OCI-LY7 (cell line): ENCODE results near the gene ZNF655. TPM values are rescaled to one million over a fixed set of nuclear protein-coding genes. Genes with fewer than 3 reads are reported as not detected.

Source experiments
- BruUV-seq: library from RNA; stranded (reverse); fragments of 400-500 nt; replicated peaks from 2 replicates; lab custom pipeline; 2021; lab: Mats Ljungman, UMichigan
- CTCF ChIA-PET: fragments of 300-600 bp; sonication (Branson Sonifier 250); formaldehyde crosslinking; loops from one replicate; lab custom pipeline; 2022; ENCODE audit warnings: antibody characterized with exemption; ENCODE audit not compliant: unreplicated experiment; lab: Charles Lee
- POLR2A ChIA-PET: fragments of 300-600 bp; sonication (Branson Sonifier 250); formaldehyde crosslinking; loops from one replicate; lab custom pipeline; 2022; ENCODE audit warnings: antibody characterized with exemption; lab: Charles Lee
- DNase-seq: peaks from one replicate; pipeline ENCODE4 v3.0.0-alpha.2; 2015; ENCODE audit warnings: low spot score
- H2AFZ ChIP-seq: fragments of 200-600 bp; sonication (generic), shearing (Covaris generic); 2 replicates; pipeline ENCODE4 v1.6.1; 2014; ENCODE audit warnings: mild to moderate bottlenecking, antibody characterized with exemption, low read length, moderate library complexity
- H3K27ac ChIP-seq: fragments of 200-600 bp; sonication (generic); 2 replicates; pipeline ENCODE4 v1.5.1; 2014; ENCODE audit warnings: mixed run types, low read depth, mild to moderate bottlenecking, moderate library complexity, low read length, inconsistent platforms; ENCODE audit not compliant: poor library complexity, severe bottlenecking
- H3K36me3 ChIP-seq: fragments of 200-600 bp; sonication (generic); 2 replicates; pipeline ENCODE4 v1.6.1; 2014; ENCODE audit warnings: mild to moderate bottlenecking, antibody characterized with exemption, low read length, moderate library complexity, mixed read lengths; ENCODE audit not compliant: insufficient read depth
- H3K4me1 ChIP-seq: fragments of 200-600 bp; sonication (generic); 2 replicates; pipeline ENCODE4 v1.5.1; 2014; ENCODE audit warnings: mild to moderate bottlenecking, low read length; ENCODE audit not compliant: insufficient read depth, poor library complexity, severe bottlenecking
- H3K4me2 ChIP-seq: fragments of 200-600 bp; sonication (generic); 2 replicates; pipeline ENCODE4 v1.6.1; 2014; ENCODE audit warnings: mild to moderate bottlenecking, low read length
- H3K4me3 ChIP-seq: fragments of 200-600 bp; sonication (generic); 2 replicates; pipeline ENCODE4 v1.5.1; 2014; ENCODE audit warnings: mild to moderate bottlenecking, low read depth, low read length; ENCODE audit not compliant: poor library complexity, severe bottlenecking
- H3K79me2 ChIP-seq: fragments of 200-600 bp; sonication (generic); 2 replicates; pipeline ENCODE4 v1.6.1; 2016; ENCODE audit warnings: low read depth, mild to moderate bottlenecking, low read length, moderate library complexity, mixed read lengths; ENCODE audit not compliant: insufficient read depth
- H3K9me2 ChIP-seq: fragments of 200-600 bp; sonication (generic); 2 replicates; pipeline ENCODE4 v1.6.1; 2016; ENCODE audit warnings: mild to moderate bottlenecking, low read length, mixed read lengths; ENCODE audit not compliant: insufficient read depth
- H3K9me3 ChIP-seq: fragments of 200-600 bp; sonication (generic); 2 replicates; pipeline ENCODE4 v1.6.1; 2014; ENCODE audit warnings: mild to moderate bottlenecking, mixed run types, low read length, mixed read lengths
- H4K20me1 ChIP-seq: fragments of 200-600 bp; sonication (generic); 2 replicates; pipeline ENCODE4 v1.6.1; 2014; ENCODE audit warnings: mild to moderate bottlenecking, antibody characterized with exemption, low read length, moderate library complexity, mixed read lengths; ENCODE audit not compliant: insufficient read depth
- CTCF ChIP-seq: fragments of 200-600 bp; sonication (generic); conservative IDR thresholded peaks from 2 replicates; pipeline ENCODE4 v1.5.1; 2014; ENCODE audit warnings: mild to moderate bottlenecking, antibody characterized with exemption, low read length, moderate library complexity, mixed read lengths
- EZH2phosphoT487 ChIP-seq: fragments of 200-600 bp; sonication (generic); IDR thresholded peaks from 2 replicates; pipeline ENCODE4 v1.6.1; 2018; ENCODE audit warnings: low read depth, borderline replicate concordance, mild to moderate bottlenecking, mixed run types, antibody characterized with exemption, low read length, moderate library complexity, mixed read lengths
- intact Hi-C: fragments of 100-400 bp; cut with micrococcal nuclease; formaldehyde crosslinking; loops from one replicate; pipeline ENCODE4 v1.10.0; 2022; ENCODE audit not compliant: unreplicated experiment
- total RNA-seq, 2 experiments: library from RNA; depleted of rRNA in 1 of 2; stranded (reverse); fragments of >200 nt in 1 of 2; shearing (Covaris generic) in 1 of 2; gene quantifications; 2 replicates each; pipeline ENCODE4 v1.2.3, GENCODE V29; 2014 to 2022

The ZNF655 gene
- total RNA-seq, 2 experiments from 2014 or later, result 64.1 to 79.7 TPM

- ChIA-PET POLR2A (interaction anchor here (0.6 kb wide), 1 partner anchor 61 kb away, joined by 3 read pairs; no protein-coding TSS in a partner anchor), CTCF (no interaction called here)
- Histone ChIP-seq H3K79me2 (peaks cover 43% of the 10 kb centered on the region), H3K4me2 (no peak overlapping the region), H3K9me3 (no peaks in the 10 kb centered on the region), H3K36me3 (peaks cover 74% of the 10 kb centered on the region), H4K20me1 (0 out of 2 replicates have a peak, but pooled peaks cover 14% of the 10 kb centered on the region), H3K4me1 (peaks cover 20% of the 10 kb centered on the region), H3K4me3 (no peak overlapping the region), H3K27ac (no peak overlapping the region), H2AFZ (no peak overlapping the region), H3K9me2 (no peaks in the 10 kb centered on the region)
- no TSS peak for BruUV-seq
- no peak for TF ChIP-seq CTCF
- no peak for TF ChIP-seq EZH2phosphoT487
- intact Hi-C loops, result no loop called here
- no peak for DNase-seq
Observed at GRCh38 chr7:99561737-99562051, 3.3 kb downstream of the ZNF655 start.

GRCh38 chr7:99562114-99562784 lies 3.8 kb downstream of the ZNF655 start:
- H3K4me1 ChIP-seq, result peaks cover 15% of the 10 kb centered on the region
- H3K9me2 ChIP-seq, result no peaks in the 10 kb centered on the region
- ChIA-PET POLR2A (interaction anchor here (0.6 kb wide), 1 partner anchor 61 kb away, joined by 3 read pairs; no protein-coding TSS in a partner anchor), CTCF (no interaction called here)
- H2AFZ ChIP-seq, result no peak overlapping the region
- intact Hi-C loops, result no loop called here
- 0 out of 2 replicates have a peak, but pooled peaks cover 14% of the 10 kb centered on the region for H4K20me1 ChIP-seq
- no peak for TF ChIP-seq CTCF
- no peak for TF ChIP-seq EZH2phosphoT487
- H3K4me2 ChIP-seq, result no peak overlapping the region
- H3K27ac ChIP-seq, result no peak overlapping the region
- no peak for DNase-seq
- H3K9me3 ChIP-seq, result no peaks in the 10 kb centered on the region
- H3K36me3 ChIP-seq, result peaks cover 69% of the 10 kb centered on the region
- no peak overlapping the region for H3K4me3 ChIP-seq
- H3K79me2 ChIP-seq, result peaks cover 38% of the 10 kb centered on the region
- TSS peak; percentile 7 for BruUV-seq

- Histone ChIP-seq H3K9me2 (no peaks in the 10 kb centered on the region), H3K36me3 (peaks cover 67% of the 10 kb centered on the region), H3K4me1 (peaks cover 12% of the 10 kb centered on the region), H3K79me2 (peaks cover 32% of the 10 kb centered on the region), H3K27ac (no peak overlapping the region), H3K4me3 (no peak overlapping the region), H2AFZ (no peak overlapping the region), H3K9me3 (no peaks in the 10 kb centered on the region), H3K4me2 (no peak overlapping the region), H4K20me1 (0 out of 2 replicates have a peak, but pooled peaks cover 14% of the 10 kb centered on the region)
- no peak for DNase-seq
- ChIA-PET CTCF (no interaction called here), POLR2A (no interaction called here)
- TF ChIP-seq EZH2phosphoT487 (no peak), CTCF (no peak)
- BruUV-seq, result no TSS peak
- intact Hi-C loops, result no loop called here
Observed at GRCh38 chr7:99562832-99563231, 4.4 kb downstream of the ZNF655 start.
